ENCODE data around the gene APP. TPM values are rescaled to one million over a fixed set of nuclear protein-coding genes. Genes with fewer than 3 reads are reported as not detected.
"Not testable (repeated sequence)": the region's sequence is repeated elsewhere in the genome, so short reads cannot be mapped to it uniquely, and the experiment has no call there.

The APP gene
- total RNA-seq, 2 experiments from 2014 or later = 60.6 to 61.1 TPM

DNA sequence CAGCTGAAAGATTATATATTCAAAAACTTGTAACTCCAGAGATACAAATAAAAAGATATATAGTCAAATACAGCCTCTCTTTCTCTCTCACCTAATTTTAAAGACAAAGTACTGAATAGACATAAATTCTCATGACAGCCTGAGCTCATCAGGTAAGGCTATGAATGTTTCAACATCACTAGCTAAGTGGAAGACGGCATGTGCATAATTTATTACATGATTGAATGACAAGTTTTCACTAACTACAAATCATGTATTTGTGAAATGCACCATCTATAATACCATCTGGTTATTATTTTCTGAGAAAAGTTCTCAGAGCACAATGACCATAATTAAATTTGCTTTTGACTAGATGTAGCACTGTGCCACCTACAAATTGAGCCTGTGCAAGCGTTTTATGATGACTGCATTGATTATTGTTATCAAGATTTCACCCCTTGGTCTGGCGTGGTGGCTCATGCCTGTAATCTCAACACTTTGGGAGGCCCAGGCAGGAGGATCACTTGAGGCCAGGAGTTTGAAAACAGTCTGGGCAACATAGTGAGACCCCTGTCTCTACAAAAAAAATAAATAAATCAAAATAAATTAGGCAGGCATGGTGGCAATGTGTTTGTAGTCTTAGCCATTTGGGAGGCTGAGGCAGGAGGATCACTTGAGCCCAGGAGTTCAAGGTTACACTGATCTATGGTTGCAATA, 128.2 kb downstream of the APP start:
- Mint-ChIP-seq H3K27me3 (ENCODE audit: low read depth) (no peaks in the 10 kb centered on the region), H3K9me3 (no peaks in the 10 kb centered on the region), H3K4me3 (no peak overlapping the region), H3K4me1 (ENCODE audit: low read depth) (no peaks in the 10 kb centered on the region), H3K36me3 (ENCODE audit: low read depth) (peaks cover 21% of the 10 kb centered on the region), H3K27ac (no peak overlapping the region)
- intact Hi-C loops (cut with micrococcal nuclease) = no loop called here
- DNase-seq = no peak
- CTCF ChIA-PET = interaction anchor here (0.9 kb wide), 1 partner anchor 13 kb away, joined by 3 read pairs; no protein-coding TSS in a partner anchor

DNA sequence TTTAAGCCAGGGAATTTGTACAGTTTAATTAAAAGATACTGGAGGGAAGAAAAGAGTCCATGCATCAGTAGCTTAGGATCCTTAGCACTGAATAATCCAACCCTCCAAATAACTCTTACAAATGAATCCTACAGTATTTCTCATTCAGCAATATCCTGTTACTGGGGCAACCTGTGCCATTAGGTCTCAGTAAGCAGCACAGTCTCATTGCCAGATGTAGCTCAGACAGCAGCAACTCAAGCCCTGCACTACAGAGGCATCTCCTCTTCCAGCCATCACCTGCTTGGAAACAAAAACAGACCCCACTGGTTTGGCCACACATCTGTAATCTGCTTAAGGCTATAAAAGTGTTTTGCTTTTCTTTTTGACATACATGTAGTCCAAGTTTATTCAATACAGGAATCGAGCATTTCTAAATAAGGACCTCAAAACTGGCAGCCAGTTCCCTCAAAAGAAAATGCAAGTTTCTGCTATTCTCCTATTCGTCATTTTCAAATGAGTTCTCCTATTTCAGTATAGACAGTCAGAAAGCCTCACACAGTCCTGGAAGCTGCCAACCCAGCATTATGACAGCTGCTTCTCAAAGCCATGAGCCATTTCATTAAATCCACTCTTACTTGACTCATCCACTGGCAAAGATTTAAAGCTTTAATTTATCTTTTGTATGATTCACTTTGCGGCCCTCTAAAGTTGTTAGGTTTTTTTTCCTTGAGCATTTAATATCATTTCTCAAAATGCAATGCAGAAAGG, 129.0 kb downstream of the APP start:
- H3K4me1 Mint-ChIP-seq (ENCODE audit: low read depth) = peaks cover 4% of the 10 kb centered on the region
- H3K9me3 Mint-ChIP-seq = no peaks in the 10 kb centered on the region
- no peak overlapping the region for H3K4me3 Mint-ChIP-seq
- DNase-seq = no peak
- H3K36me3 Mint-ChIP-seq (ENCODE audit: low read depth) = peaks cover 20% of the 10 kb centered on the region
- H3K27me3 Mint-ChIP-seq (ENCODE audit: low read depth) = no peaks in the 10 kb centered on the region
- no peak overlapping the region for H3K27ac Mint-ChIP-seq
- CTCF ChIA-PET = interaction anchor here (0.9 kb wide), 1 partner anchor 12 kb away, joined by 3 read pairs; no protein-coding TSS in a partner anchor
- intact Hi-C loops (cut with micrococcal nuclease) = no loop called here

DNA sequence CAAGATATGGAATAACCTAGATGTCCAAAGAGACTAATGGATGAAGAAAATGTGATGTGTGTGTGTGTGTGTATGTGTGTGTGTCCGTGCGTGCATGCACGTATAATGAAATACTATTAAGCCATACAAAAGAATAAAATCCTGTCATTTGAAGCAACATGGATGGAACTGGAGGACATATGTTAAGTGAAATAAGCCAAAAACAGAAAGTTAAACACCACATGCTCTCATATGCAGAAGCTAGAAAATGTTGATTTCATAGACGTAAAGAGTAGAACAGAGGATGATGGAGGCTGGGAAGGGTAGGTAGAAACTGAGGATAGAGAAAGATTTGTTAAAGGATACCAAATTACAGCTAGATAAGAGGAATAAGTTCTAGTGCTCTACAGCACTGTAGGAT, 133.7 kb downstream of the APP start:
- intact Hi-C loops (cut with micrococcal nuclease) = no loop called here
- Mint-ChIP-seq H3K4me3 (no peak overlapping the region), H3K4me1 (ENCODE audit: low read depth) (peaks cover 7% of the 10 kb centered on the region), H3K27ac (no peak overlapping the region), H3K27me3 (ENCODE audit: low read depth) (no peaks in the 10 kb centered on the region), H3K9me3 (no peaks in the 10 kb centered on the region), H3K36me3 (ENCODE audit: low read depth) (peaks cover 2% of the 10 kb centered on the region)
- DNase-seq = no peak
- CTCF ChIA-PET = no interaction called here

DNA sequence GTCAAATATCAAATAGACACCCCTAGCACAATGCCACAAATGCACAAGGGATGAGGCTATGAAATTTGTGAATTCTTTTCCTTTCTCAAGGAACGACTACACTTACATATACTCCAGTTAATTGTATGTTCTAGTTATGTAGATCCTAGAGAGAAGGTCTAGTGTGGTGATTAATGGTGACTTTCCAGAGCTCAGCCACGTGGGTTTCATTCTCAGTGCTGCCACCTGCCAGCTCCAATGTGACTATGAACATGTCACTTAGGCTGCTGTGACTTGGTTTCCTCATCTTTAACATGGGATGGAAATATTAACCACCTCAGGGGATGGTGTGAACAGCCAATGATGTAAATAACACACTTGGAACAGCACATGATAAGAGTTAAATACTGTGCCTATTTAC, 138.3 kb downstream of the APP start:
- Mint-ChIP-seq H3K27ac (no peak overlapping the region), H3K4me1 (ENCODE audit: low read depth) (peaks cover 7% of the 10 kb centered on the region), H3K36me3 (ENCODE audit: low read depth) (peaks cover 5% of the 10 kb centered on the region), H3K27me3 (ENCODE audit: low read depth) (no peaks in the 10 kb centered on the region), H3K9me3 (no peaks in the 10 kb centered on the region), H3K4me3 (no peak overlapping the region)
- intact Hi-C loops (cut with micrococcal nuclease) = no loop called here
- peak; percentile 22 for DNase-seq
- CTCF ChIA-PET = no interaction called here

DNA sequence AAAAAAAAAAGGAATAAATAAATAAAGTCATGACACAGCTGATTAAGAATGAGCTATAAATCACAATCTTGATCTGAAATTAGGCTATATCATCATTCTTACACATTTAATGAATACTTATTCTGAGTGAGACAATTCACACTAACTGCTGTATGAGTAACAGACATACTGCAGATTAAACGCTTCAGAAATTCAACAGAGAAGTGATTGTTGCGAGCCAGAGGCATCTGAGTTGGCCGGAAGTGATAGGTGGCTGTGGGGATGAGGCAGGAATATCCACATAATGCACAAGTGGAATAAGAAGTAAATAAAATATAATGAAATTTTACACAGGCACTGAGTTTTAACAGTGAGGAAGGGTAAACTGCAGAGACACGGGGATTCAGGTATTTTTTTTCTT, 142.4 kb downstream of the APP start:
- H3K4me1 Mint-ChIP-seq (ENCODE audit: low read depth) = no peaks in the 10 kb centered on the region
- no peak overlapping the region for H3K27ac Mint-ChIP-seq
- H3K9me3 Mint-ChIP-seq = no peaks in the 10 kb centered on the region
- H3K36me3 Mint-ChIP-seq (ENCODE audit: low read depth) = peaks cover 5% of the 10 kb centered on the region
- DNase-seq = no peak
- no peak overlapping the region for H3K4me3 Mint-ChIP-seq
- intact Hi-C loops (cut with micrococcal nuclease) = no loop called here
- CTCF ChIA-PET = interaction anchor here (0.6 to 1.0 kb wide), 2 partner anchors 146 to 1530 kb away, joined by 3 read pairs; no protein-coding TSS in a partner anchor
- no peaks in the 10 kb centered on the region for H3K27me3 Mint-ChIP-seq (ENCODE audit: low read depth)

DNA sequence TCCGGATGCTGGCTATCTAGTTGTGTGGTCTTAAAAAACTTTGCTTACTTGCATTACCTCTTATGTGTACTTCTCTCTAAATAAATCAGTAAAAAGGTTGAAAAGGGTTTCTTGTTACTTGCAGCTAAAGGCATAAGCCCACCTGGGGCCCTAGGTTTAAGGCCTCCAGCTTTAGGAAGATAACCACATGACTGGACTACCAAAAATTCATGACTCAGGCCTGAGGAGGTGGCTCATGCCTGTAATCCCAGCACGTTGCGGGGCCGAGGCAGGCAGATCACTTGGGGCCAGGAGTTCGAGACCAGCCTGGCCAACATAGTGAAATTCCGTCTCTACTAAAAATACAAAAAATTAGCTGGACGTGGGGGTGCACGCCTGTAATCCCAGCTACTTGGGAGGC, 142.9 kb downstream of the APP start:
- intact Hi-C loops (cut with micrococcal nuclease) = no loop called here
- Mint-ChIP-seq H3K27me3 (ENCODE audit: low read depth) (no peaks in the 10 kb centered on the region), H3K36me3 (ENCODE audit: low read depth) (peaks cover 3% of the 10 kb centered on the region), H3K4me3 (no peak overlapping the region), H3K4me1 (ENCODE audit: low read depth) (no peaks in the 10 kb centered on the region), H3K9me3 (no peaks in the 10 kb centered on the region), H3K27ac (no peak overlapping the region)
- no peak for DNase-seq
- CTCF ChIA-PET = interaction anchor here (0.6 to 1.0 kb wide), 2 partner anchors 146 to 1530 kb away, joined by 3 read pairs; no protein-coding TSS in a partner anchor

DNA sequence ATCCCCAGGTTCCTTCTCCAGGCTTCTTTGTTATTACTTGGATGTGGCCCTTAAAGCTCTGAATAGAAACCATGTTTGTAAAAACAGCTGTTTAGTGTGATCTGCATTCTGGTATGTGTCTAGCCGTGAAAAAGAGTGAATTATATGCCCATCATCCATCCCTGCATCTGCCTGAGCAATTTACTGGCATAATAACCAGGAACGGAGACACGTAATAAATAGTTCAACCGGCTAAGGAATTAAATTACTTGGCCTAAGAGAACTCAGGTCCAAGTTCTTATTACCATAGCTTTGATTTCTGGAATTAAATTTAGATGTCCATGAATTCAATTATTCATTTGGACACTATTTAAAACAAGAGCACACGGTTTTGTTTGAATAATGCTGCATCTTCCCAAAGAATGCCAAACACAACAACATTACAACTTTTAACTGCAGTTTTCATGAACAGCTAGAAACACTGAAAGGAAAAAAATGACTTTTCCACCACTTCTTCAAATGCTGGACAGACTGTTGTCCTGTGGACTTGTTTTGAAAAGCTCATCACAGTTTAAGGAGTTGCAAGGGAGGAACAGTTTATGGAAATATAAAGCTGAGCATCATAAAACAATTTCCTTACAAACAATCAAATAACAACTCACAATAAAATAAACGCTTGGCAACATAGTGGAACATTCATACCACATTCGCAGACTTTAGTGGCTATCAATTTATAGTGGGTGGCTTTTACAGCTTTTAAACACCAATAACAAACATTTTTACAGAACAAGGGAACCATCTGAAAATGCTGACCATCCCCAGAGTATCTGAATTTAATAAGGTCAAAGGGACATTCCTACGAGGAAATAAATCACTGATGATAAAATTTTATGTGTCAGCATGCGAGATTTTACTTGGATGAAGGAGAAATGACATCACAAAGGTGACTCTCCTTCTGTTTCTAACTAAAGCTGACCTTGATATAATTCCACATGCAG, 144.7 kb downstream of the APP start:
- Mint-ChIP-seq H3K27me3 (ENCODE audit: low read depth) (no peaks in the 10 kb centered on the region), H3K4me3 (no peak overlapping the region), H3K4me1 (ENCODE audit: low read depth) (no peaks in the 10 kb centered on the region), H3K27ac (no peak overlapping the region), H3K36me3 (ENCODE audit: low read depth) (peaks cover 14% of the 10 kb centered on the region), H3K9me3 (no peaks in the 10 kb centered on the region)
- no peak for DNase-seq
- CTCF ChIA-PET = interaction anchor here (0.9 kb wide), 1 partner anchor 11 kb away, joined by 3 read pairs; no protein-coding TSS in a partner anchor
- intact Hi-C loops (cut with micrococcal nuclease) = no loop called here

DNA sequence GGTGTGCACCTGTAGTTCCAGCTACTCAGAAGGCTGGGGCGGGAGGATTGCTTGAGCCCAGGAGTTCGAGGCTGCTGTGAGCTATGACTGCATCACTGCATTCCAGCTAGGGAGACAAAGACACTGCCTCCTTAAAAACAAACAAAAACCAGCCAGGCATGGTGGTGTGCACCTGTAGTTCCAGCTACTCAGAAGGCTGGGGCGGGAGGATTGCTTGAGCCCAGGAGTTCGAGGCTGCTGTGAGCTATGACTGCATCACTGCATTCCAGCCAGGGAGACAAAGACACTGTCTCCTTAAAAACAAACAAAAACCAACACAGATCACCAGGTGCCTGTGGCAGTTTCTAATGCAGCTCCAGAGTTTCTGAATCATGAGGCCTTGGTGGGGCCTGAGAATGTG, 147.2 kb downstream of the APP start:
- H3K4me1 Mint-ChIP-seq (ENCODE audit: low read depth); intact Hi-C loops (cut with micrococcal nuclease); DNase-seq; CTCF ChIA-PET; H3K27ac Mint-ChIP-seq; H3K9me3 Mint-ChIP-seq; H3K27me3 Mint-ChIP-seq (ENCODE audit: low read depth); H3K4me3 Mint-ChIP-seq: not testable (repeated sequence)
- peaks cover 18% of the 10 kb centered on the region for H3K36me3 Mint-ChIP-seq (ENCODE audit: low read depth)

DNA sequence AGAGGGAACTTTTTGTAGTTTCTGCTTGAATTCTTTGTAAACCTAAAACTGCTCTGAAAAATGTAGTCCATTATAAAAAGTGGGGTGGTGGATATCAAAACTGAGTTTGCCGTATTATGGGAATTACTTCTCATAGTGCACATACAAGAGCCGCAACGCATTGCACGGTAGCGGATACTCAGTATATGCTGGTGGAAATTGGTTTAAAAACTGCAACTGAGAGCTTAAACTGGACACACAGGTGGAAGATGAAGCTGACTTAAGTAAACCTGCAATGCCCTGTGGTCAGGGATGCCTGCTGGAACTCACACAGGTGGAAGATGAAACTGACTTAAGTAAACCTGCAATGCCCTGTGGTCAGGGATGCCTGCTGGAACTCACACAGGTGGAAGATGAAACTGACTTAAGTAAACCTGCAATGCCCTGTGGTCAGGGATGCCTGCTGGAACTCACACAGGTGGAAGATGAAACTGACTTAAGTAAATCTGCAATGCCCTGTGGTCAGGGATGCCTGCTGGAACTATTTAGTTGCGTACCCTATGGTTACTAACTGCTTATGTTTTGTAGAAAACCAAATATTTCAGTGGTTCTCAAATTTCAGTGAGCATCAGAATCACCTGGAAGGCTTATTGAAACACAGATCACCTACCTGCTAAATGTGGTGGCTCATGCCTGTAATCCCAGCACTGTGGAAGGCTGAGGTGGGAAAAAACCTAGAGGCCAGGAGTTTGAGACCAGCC, 147.8 kb downstream of the APP start:
- H3K9me3 Mint-ChIP-seq; intact Hi-C loops (cut with micrococcal nuclease); H3K27me3 Mint-ChIP-seq (ENCODE audit: low read depth); H3K4me1 Mint-ChIP-seq (ENCODE audit: low read depth); H3K27ac Mint-ChIP-seq; CTCF ChIA-PET; DNase-seq; H3K4me3 Mint-ChIP-seq: not testable (repeated sequence)
- H3K36me3 Mint-ChIP-seq (ENCODE audit: low read depth) = peaks cover 18% of the 10 kb centered on the region

DNA sequence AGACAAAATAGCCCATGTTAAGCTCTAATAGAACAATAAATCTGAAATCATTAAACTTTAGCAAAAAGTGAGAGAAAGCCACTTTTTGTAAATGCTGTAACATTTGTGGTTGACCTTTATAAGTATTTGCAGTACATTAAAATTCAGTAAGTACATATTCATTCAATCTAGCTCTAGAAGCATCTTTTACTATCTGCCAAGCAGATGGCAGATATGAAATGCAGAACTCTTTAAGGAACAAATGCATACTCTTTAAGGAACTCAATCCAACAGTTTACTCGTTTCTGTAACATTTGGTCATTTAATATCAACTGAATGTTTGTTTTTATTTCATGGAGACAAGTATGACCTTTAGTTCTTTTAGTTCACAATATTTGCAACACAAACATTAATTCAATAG, 150.1 kb downstream of the APP start:
- Mint-ChIP-seq H3K36me3 (ENCODE audit: low read depth) (peaks cover 18% of the 10 kb centered on the region), H3K9me3 (no peaks in the 10 kb centered on the region), H3K27ac (no peak overlapping the region), H3K4me3 (no peak overlapping the region), H3K4me1 (ENCODE audit: low read depth) (no peaks in the 10 kb centered on the region), H3K27me3 (ENCODE audit: low read depth) (no peaks in the 10 kb centered on the region)
- CTCF ChIA-PET = no interaction called here
- intact Hi-C loops (cut with micrococcal nuclease) = no loop called here
- DNase-seq = no peak

DNA sequence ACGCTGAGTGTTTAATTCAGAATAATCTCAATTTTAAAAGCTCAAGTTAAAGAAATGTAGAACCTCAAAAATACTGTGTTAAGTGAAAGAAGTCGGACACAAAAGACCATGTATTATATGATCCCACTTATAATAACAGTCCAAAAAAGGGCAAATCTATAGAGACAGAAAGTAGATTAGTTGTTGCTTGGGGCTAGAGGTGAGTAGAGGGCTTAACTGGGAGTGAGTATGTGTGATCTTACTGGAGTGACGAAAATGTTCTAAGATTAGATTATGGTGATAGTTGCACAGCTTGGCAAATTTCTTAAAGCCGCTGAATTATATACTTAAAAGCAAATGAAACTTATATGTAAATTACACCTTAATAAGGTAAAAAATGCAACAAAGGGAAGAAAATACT, 150.5 kb downstream of the APP start:
- CTCF ChIA-PET = no interaction called here
- H3K4me1 Mint-ChIP-seq (ENCODE audit: low read depth) = no peaks in the 10 kb centered on the region

More for the DNA sequence above, 150.5 kb downstream of the APP start:
- intact Hi-C loops (cut with micrococcal nuclease) = no loop called here
- H3K36me3 Mint-ChIP-seq (ENCODE audit: low read depth) = peaks cover 18% of the 10 kb centered on the region
- no peak for DNase-seq
- H3K4me3 Mint-ChIP-seq = no peak overlapping the region
- no peak overlapping the region for H3K27ac Mint-ChIP-seq
- no peaks in the 10 kb centered on the region for H3K27me3 Mint-ChIP-seq (ENCODE audit: low read depth)
- H3K9me3 Mint-ChIP-seq = no peaks in the 10 kb centered on the region
